Endothelial cell of umbilical vein (primary cell): Measurements from ENCODE around the gene CDIPT. TPM values are rescaled to one million over a fixed set of nuclear protein-coding genes. Genes with fewer than 3 reads are reported as not detected.

Experiments used
- BruUV-seq: library from RNA; stranded (reverse); fragments of 400-500 nt; replicated peaks from 2 replicates; lab custom pipeline; 2021; lab: Mats Ljungman, UMichigan
- CTCF ChIA-PET: fragments of 300-600, 350-600 bp; sonication (Branson Sonifier 250); formaldehyde crosslinking; loops from one replicate; lab custom pipeline; 2021; ENCODE audit warnings: antibody characterized with exemption, inconsistent platforms; lab: Charles Lee
- POLR2A ChIA-PET: fragments of 300-600, 350-600 bp; sonication (Branson Sonifier 250); formaldehyde crosslinking; loops from one replicate; lab custom pipeline; 2021; ENCODE audit warnings: antibody characterized with exemption, inconsistent platforms; lab: Charles Lee
- DNase-seq: peaks from one replicate; pipeline ENCODE4 v3.0.0-alpha.2; 2011; ENCODE audit warnings: low read depth, low spot score
- FAIRE-seq: peaks from 2 replicates; lab custom pipeline; 2011; peaks lifted over from hg19 to GRCh38; lab: Jason Lieb, UNC
- H2AFZ ChIP-seq: 2 replicates; pipeline ENCODE4 v1.6.0; 2012; ENCODE audit warnings: low read depth, low read length, control low read depth, inconsistent platforms
- H3K27ac ChIP-seq: 2 replicates; pipeline ENCODE4 v1.5.1; 2011; ENCODE audit warnings: low read depth, mild to moderate bottlenecking, control low read depth, low read length, moderate library complexity; ENCODE audit not compliant: insufficient read depth
- H3K27me3 ChIP-seq, 2 experiments: 2 replicates each; pipeline versions ENCODE4 v1.6.0 to v1.6.1; 2011; ENCODE audit warnings: low read length in 2 of 2, mixed read lengths in 1 of 2; ENCODE audit not compliant: control insufficient read depth in 2 of 2, insufficient read depth in 2 of 2
- H3K36me3 ChIP-seq, 2 experiments: 2 replicates in 1 of 2; 3 replicates in 1 of 2; pipeline ENCODE4 v1.5.1; 2011; ENCODE audit warnings: low read length in 2 of 2, mild to moderate bottlenecking in 1 of 2, moderate library complexity in 1 of 2; ENCODE audit not compliant: control insufficient read depth in 2 of 2, insufficient read depth in 2 of 2; ENCODE audit errors: extremely low read depth in 1 of 2
- H3K4me1 ChIP-seq: 3 replicates; pipeline ENCODE4 v1.5.1; 2011; ENCODE audit warnings: mild to moderate bottlenecking, low read length; ENCODE audit not compliant: control insufficient read depth, insufficient read depth; ENCODE audit errors: extremely low read depth
- H3K4me2 ChIP-seq: 2 replicates; pipeline ENCODE4 v1.6.1; 2011; ENCODE audit warnings: low read length, control low read depth, mixed read lengths; ENCODE audit not compliant: insufficient read depth
- H3K4me3 ChIP-seq, 3 experiments: fragments of 200-600 bp in 1 of 3; sonication (generic), shearing (Covaris generic) in 1 of 3; replicated peaks in 1 of 3; 2 replicates each; pipeline ENCODE4 v1.5.1; 2011 to 2016; ENCODE audit warnings: control low read depth in 3 of 3, low read length in 3 of 3, mild to moderate bottlenecking in 2 of 3, inconsistent platforms in 1 of 3, low read depth in 1 of 3, moderate library complexity in 1 of 3; ENCODE audit not compliant: insufficient read depth in 1 of 3
- H3K79me2 ChIP-seq: 2 replicates; pipeline ENCODE4 v1.6.0; 2012; ENCODE audit warnings: low read length, inconsistent platforms; ENCODE audit not compliant: control insufficient read depth, insufficient read depth
- H3K9ac ChIP-seq: replicated peaks from 2 replicates; pipeline ENCODE3; 2011; ENCODE audit warnings: low read length, control low read depth; ENCODE audit not compliant: insufficient read depth; ENCODE audit errors: extremely low read depth
- H3K9me1 ChIP-seq: replicated peaks from 3 replicates; pipeline ENCODE4 v1.6.0; 2011; ENCODE audit warnings: mild to moderate bottlenecking, low read length; ENCODE audit not compliant: control insufficient read depth, insufficient read depth; ENCODE audit errors: extremely low read depth
- H3K9me3 ChIP-seq: replicated peaks from 2 replicates; pipeline ENCODE4 v1.5.1; 2012; ENCODE audit warnings: low read length, inconsistent platforms; ENCODE audit not compliant: control insufficient read depth, insufficient read depth
- H4K20me1 ChIP-seq: replicated peaks from 2 replicates; pipeline ENCODE3; 2011; ENCODE audit warnings: mild to moderate bottlenecking, low read length; ENCODE audit not compliant: control insufficient read depth, insufficient read depth; ENCODE audit errors: extremely low read depth
- EZH2 ChIP-seq: IDR thresholded peaks from 2 replicates; pipeline ENCODE4 v1.6.1; 2012; ENCODE audit warnings: borderline replicate concordance, low read depth, mild to moderate bottlenecking, moderate library complexity, low read length, inconsistent platforms; ENCODE audit not compliant: severe bottlenecking
- FOS ChIP-seq: IDR thresholded peaks from 2 replicates; pipeline ENCODE4 v1.6.1; 2011; ENCODE audit warnings: mild to moderate bottlenecking, low read length, moderate library complexity, borderline replicate concordance; ENCODE audit not compliant: insufficient read depth
- GATA2 ChIP-seq: IDR thresholded peaks from 2 replicates; pipeline ENCODE4 v1.7.0; 2011; ENCODE audit warnings: low read depth, mild to moderate bottlenecking, moderate library complexity, mixed read lengths, low read length; ENCODE audit not compliant: insufficient read length, insufficient read depth
- JUN ChIP-seq: IDR thresholded peaks from 2 replicates; pipeline ENCODE4 v1.6.1; 2011; ENCODE audit warnings: borderline replicate concordance, low read depth; ENCODE audit not compliant: insufficient read length, insufficient read depth
- MAX ChIP-seq: IDR thresholded peaks from 2 replicates; pipeline ENCODE4 v1.6.1; 2011; ENCODE audit not compliant: insufficient read depth, insufficient read length
- MYC ChIP-seq: IDR thresholded peaks from one replicate; pipeline ENCODE4 v1.6.1; 2011; ENCODE audit warnings: mild to moderate bottlenecking, low read depth, low read length
- POLR2A ChIP-seq: IDR thresholded peaks from 2 replicates; pipeline ENCODE4 v1.6.1; 2012; ENCODE audit warnings: low read depth, mild to moderate bottlenecking, control low read depth, low read length
- POLR2AphosphoS5 ChIP-seq: IDR thresholded peaks from 2 replicates; pipeline ENCODE4 v1.6.1; 2012; ENCODE audit warnings: low read depth, mild to moderate bottlenecking, control low read depth, low read length, moderate library complexity; ENCODE audit not compliant: insufficient read depth
- dilution Hi-C: fragments of 300-500 bp; cut with MboI; formaldehyde crosslinking; loops from one replicate; pipeline ENCODE4 v1.15.0; 2019; ENCODE audit warnings: low sequenced_read_pairs; ENCODE audit not compliant: extremely low pct_ligation_motif_present
- intact Hi-C: fragments of 100-400 bp; cut with micrococcal nuclease; formaldehyde crosslinking; loops from one replicate; pipeline ENCODE4 v1.10.0; 2022
- polyA plus RNA-seq, 4 experiments: library from polyadenylated mRNA; depleted of rRNA in 3 of 4; stranded (reverse) in 3 of 4; unstranded in 1 of 4; fragments of >200 nt; gene quantifications; 2 replicates each; pipeline versions ENCODE4 v1.2.1 to v1.2.3, GENCODE V29; 2011 to 2012; ENCODE audit warnings: missing spikeins in 1 of 4
- total RNA-seq: library from RNA; stranded (reverse); gene quantifications from 2 replicates; pipeline ENCODE4 v1.2.3, GENCODE V29; 2021
- TF ChIP-seq, protein P1 (sequence below), 2 donors: IDR thresholded peaks; 1 replicate in 1 of 2; 2 replicates in 1 of 2; pipeline ENCODE4 v1.5.1; 2011; ENCODE audit warnings: low read length in 2 of 2, mild to moderate bottlenecking in 2 of 2, moderate library complexity in 2 of 2, control low read depth in 1 of 2, inconsistent platforms in 1 of 2, low read depth in 1 of 2; ENCODE audit not compliant: insufficient read depth in 1 of 2; ENCODE audit errors: extremely low read depth in 1 of 2

The CDIPT gene
- total and polyA plus RNA-seq, 2 donors (not counting 3 experiments of a cell fraction or from before 2014, with no cell fraction given), result 68.7 to 161 TPM

GRCh38 chr16:29877266-29877961, 14.4 kb upstream of the CDIPT start:
- no peaks in the 10 kb centered on the region for H3K79me2 ChIP-seq
- CTCF ChIA-PET, result interaction anchor here (0.6 to 2.2 kb wide), 3 partner anchors 13 to 55 kb away, joined by 3 to 9 read pairs (median 4); no protein-coding TSS in a partner anchor
- H3K4me3 ChIP-seq, result no peak overlapping the region
- H3K9ac ChIP-seq, result no peak overlapping the region
- H3K36me3 ChIP-seq, result no peaks in the 10 kb centered on the region
- peaks cover 14 to 16% of the 10 kb centered on the region in 2 experiments for H3K27me3 ChIP-seq
- H3K4me2 ChIP-seq, result no peak overlapping the region
- no peaks in the 10 kb centered on the region for H4K20me1 ChIP-seq
- FAIRE-seq, result no peak
- BruUV-seq, result no TSS peak
- no peak overlapping the region for H3K27ac ChIP-seq
- DNase-seq, result peak; percentile 15
- TF ChIP-seq, protein P1, sequence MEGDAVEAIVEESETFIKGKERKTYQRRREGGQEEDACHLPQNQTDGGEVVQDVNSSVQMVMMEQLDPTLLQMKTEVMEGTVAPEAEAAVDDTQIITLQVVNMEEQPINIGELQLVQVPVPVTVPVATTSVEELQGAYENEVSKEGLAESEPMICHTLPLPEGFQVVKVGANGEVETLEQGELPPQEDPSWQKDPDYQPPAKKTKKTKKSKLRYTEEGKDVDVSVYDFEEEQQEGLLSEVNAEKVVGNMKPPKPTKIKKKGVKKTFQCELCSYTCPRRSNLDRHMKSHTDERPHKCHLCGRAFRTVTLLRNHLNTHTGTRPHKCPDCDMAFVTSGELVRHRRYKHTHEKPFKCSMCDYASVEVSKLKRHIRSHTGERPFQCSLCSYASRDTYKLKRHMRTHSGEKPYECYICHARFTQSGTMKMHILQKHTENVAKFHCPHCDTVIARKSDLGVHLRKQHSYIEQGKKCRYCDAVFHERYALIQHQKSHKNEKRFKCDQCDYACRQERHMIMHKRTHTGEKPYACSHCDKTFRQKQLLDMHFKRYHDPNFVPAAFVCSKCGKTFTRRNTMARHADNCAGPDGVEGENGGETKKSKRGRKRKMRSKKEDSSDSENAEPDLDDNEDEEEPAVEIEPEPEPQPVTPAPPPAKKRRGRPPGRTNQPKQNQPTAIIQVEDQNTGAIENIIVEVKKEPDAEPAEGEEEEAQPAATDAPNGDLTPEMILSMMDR (IDR thresholded peaks at IDR 0.05; ENCODE audit: extremely low read depth in 1 of 2, insufficient read depth in 1 of 2, low read depth in 1 of 2, low read length in 2 of 2), result no peak
- TF ChIP-seq GATA2 (no peak), JUN (no peak), EZH2 (no peak), POLR2AphosphoS5 (no peak), MYC (no peak), POLR2A (no peak), MAX (no peak), FOS (no peak)
- intact Hi-C loops, result no loop called here
- no peaks in the 10 kb centered on the region for H3K4me1 ChIP-seq
- POLR2A ChIA-PET, result interaction anchor here (0.5 kb wide), 1 partner anchor 41 kb away, joined by 4 read pairs; no protein-coding TSS in a partner anchor
- no peaks in the 10 kb centered on the region for H3K9me3 ChIP-seq
- no peaks in the 10 kb centered on the region for H3K9me1 ChIP-seq
- no peak overlapping the region for H2AFZ ChIP-seq
- dilution Hi-C loops, result no loop called here
